ENCODE data around the gene KATNB1.
A peak's percentile ranks its signal among the peaks of the same experiment; 100 is the strongest.

The KATNB1 gene

DNA sequence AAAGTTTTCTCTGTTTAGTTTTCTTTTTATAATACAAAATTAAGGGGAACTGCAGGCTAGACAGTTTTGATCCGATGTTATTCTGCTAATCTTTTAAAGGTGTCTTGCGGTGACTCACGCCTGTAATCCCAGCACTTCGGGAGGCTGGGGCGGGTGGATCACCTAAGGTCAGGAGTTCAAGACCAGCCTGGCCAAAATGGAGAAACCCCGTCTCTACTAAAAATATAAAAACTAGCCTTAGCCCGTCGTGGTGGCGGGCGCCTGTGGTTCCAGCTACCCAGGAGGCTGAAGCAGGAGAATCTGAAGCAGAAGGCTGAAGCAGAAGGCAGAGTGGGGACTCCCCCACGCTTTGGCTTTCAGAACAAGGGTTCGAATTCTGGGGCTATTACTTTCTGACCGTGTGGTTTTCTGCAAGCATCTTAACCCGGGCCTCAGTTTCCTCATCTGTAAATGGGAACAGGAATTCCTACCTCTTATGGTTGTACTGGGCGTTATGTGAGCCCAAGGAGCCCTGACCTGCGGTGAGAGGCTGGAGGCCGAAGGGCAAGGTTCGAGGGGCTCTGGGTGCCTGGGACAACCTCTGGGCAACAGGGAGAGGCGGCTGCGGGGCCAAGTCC is 1.2 kb upstream of the KATNB1 start:
- Histone ChIP-seq H3K27ac (ENCODE audit: low read depth in 2 of 2, low read length in 2 of 2) (peak overlapping the region; percentile 76 to 85), H3K4me1 (ENCODE audit: control insufficient read depth in 2 of 2, insufficient read depth in 2 of 2, low read length in 2 of 2) (peaks cover 16 to 22% of the 10 kb centered on the region in 2 donors), H3K36me3 (ENCODE audit: control insufficient read depth in 2 of 2, insufficient read depth in 2 of 2, low read length in 2 of 2) (no peaks in the 10 kb centered on the region), H3K27me3 (ENCODE audit: control insufficient read depth in 2 of 2, insufficient read depth in 2 of 2, low read length in 2 of 2) (no peaks in the 10 kb centered on the region), H3K4me3 (ENCODE audit: low read length in 2 of 2) (peak overlapping the region; percentile 94 to 99), H3K9me3 (ENCODE audit: control insufficient read depth in 2 of 2, low read length in 2 of 2) (no peaks in the 10 kb centered on the region), H3K9ac (ENCODE audit: low read depth in 1 of 2, low read length in 2 of 2) (peak overlapping the region; percentile 93 to 96)

DNA sequence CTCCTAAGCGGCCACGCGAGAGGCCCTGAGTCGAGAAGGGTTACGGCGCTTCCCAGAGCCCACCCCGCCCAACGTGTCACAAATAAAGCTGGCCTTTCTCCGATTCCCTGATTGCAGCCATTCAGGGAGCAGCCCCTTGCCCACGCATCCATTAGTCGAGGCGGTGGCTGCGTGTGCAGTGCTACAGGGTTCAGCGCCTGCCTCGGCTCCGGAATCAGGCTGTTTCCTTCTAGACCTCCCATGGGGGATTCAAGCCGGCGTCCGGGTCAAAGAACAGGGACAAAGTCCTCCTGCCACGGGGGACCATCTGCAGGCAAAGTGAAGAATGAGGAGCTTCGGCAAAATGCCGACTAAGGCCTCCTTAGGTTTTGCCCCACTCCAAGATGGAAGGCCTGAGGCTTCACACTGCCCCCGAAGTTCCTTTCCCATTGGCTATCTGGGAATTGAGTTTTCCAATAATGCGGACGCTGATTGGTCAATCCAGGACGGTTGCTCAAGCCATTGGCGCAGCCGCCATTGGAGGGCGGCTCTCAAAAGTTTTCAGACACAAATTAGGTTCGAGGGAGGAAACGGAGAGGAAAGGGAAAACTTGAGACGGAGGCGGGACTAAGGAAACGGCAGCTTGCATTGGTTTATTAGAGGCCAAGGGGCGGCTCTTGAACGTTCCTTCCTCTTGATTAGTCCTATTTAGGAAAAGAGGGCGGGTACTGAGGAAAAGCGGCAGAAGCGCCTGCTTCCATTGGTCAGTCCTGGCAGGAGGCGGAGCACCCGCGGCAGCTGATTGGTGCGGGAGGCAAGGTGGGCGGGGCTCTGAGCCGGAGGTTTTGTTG is 430 bp upstream of the KATNB1 start:
- H3K27ac ChIP-seq (ENCODE audit: low read depth in 2 of 2, low read length in 2 of 2): peak overlapping the region; percentile 76 to 85
- H3K4me3 ChIP-seq (ENCODE audit: low read length in 2 of 2): peak overlapping the region; percentile 94 to 99
- peaks cover 16 to 22% of the 10 kb centered on the region in 2 donors for H3K4me1 ChIP-seq (ENCODE audit: control insufficient read depth in 2 of 2, insufficient read depth in 2 of 2, low read length in 2 of 2)
- H3K9me3 ChIP-seq (ENCODE audit: control insufficient read depth in 2 of 2, low read length in 2 of 2): no peaks in the 10 kb centered on the region
- H3K36me3 ChIP-seq (ENCODE audit: control insufficient read depth in 2 of 2, insufficient read depth in 2 of 2, low read length in 2 of 2): no peaks in the 10 kb centered on the region
- no peaks in the 10 kb centered on the region for H3K27me3 ChIP-seq (ENCODE audit: control insufficient read depth in 2 of 2, insufficient read depth in 2 of 2, low read length in 2 of 2)
- peak overlapping the region; percentile 93 to 96 for H3K9ac ChIP-seq (ENCODE audit: low read depth in 1 of 2, low read length in 2 of 2)

GRCh38 chr16:57736419-57737351 is 1.1 kb downstream of the KATNB1 start:
- H3K4me1 ChIP-seq (ENCODE audit: control insufficient read depth in 2 of 2, insufficient read depth in 2 of 2, low read length in 2 of 2): peaks cover 16 to 22% of the 10 kb centered on the region in 2 donors
- H3K36me3 ChIP-seq (ENCODE audit: control insufficient read depth in 2 of 2, insufficient read depth in 2 of 2, low read length in 2 of 2): no peaks in the 10 kb centered on the region

GRCh38 chr16:57738844-57739243 is 3.3 kb downstream of the KATNB1 start:
- H3K36me3 ChIP-seq (ENCODE audit: control insufficient read depth in 2 of 2, insufficient read depth in 2 of 2, low read length in 2 of 2): peaks cover 0 to 1% of the 10 kb centered on the region in 2 donors
- H3K9me3 ChIP-seq (ENCODE audit: control insufficient read depth in 2 of 2, low read length in 2 of 2): no peaks in the 10 kb centered on the region
- no peak overlapping the region for H3K4me3 ChIP-seq (ENCODE audit: low read length in 2 of 2)
- no peak overlapping the region for H3K27ac ChIP-seq (ENCODE audit: low read depth in 2 of 2, low read length in 2 of 2)
- H3K4me1 ChIP-seq (ENCODE audit: control insufficient read depth in 2 of 2, insufficient read depth in 2 of 2, low read length in 2 of 2): peaks cover 16 to 27% of the 10 kb centered on the region in 2 donors
- H3K9ac ChIP-seq (ENCODE audit: low read depth in 1 of 2, low read length in 2 of 2): no peak overlapping the region
- no peaks in the 10 kb centered on the region for H3K27me3 ChIP-seq (ENCODE audit: control insufficient read depth in 2 of 2, insufficient read depth in 2 of 2, low read length in 2 of 2)

More at GRCh38 chr16:57736419-57737351, 1.1 kb downstream of the KATNB1 start:
- Histone ChIP-seq H3K27ac (ENCODE audit: low read depth in 2 of 2, low read length in 2 of 2) (peak overlapping the region; percentile 69 to 75), H3K9ac (ENCODE audit: low read depth in 1 of 2, low read length in 2 of 2) (peak overlapping the region; percentile 76 to 77), H3K4me3 (ENCODE audit: low read length in 2 of 2) (peak overlapping the region; percentile 88 to 99), H3K27me3 (ENCODE audit: control insufficient read depth in 2 of 2, insufficient read depth in 2 of 2, low read length in 2 of 2) (no peaks in the 10 kb centered on the region), H3K9me3 (ENCODE audit: control insufficient read depth in 2 of 2, low read length in 2 of 2) (no peaks in the 10 kb centered on the region)

DNA sequence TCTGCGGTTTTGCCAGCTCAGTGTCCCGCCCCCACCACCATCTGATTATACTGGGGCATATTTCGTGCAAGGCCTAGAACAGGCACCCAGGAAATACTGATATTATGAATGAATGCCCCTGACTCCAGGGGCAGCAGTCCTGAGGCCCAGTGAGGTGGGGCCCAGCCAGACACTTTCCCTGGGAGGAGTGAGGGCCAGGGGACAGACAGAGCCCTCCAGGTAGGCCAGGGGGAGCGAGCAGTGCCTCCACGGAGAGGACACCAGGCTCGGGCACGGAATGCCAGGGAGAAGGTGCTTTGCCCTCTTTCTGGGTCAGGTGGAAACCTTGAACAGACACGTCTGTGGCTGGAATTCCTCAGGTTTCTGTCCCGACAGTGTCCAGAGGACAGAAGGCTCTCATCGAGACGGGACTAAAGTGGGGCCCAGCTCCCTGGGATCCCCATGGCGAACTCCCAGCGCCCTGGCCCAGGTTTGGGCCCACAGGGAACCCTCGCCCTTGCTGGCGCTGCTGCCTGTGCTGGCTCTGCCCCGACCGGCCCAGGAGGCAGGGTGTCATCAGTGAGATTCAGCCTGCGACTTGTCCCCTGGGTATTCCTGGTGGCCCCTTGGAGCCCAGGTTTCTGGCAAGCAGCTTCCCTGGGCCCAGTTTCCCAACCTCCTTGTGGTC is 4.3 kb downstream of the KATNB1 start:
- H3K36me3 ChIP-seq (ENCODE audit: control insufficient read depth in 2 of 2, insufficient read depth in 2 of 2, low read length in 2 of 2): peaks cover 4 to 5% of the 10 kb centered on the region in 2 donors
- H3K4me1 ChIP-seq (ENCODE audit: control insufficient read depth in 2 of 2, insufficient read depth in 2 of 2, low read length in 2 of 2): peaks cover 13 to 21% of the 10 kb centered on the region in 2 donors
- H3K9ac ChIP-seq (ENCODE audit: low read depth in 1 of 2, low read length in 2 of 2): no peak overlapping the region
- H3K4me3 ChIP-seq (ENCODE audit: low read length in 2 of 2): no peak overlapping the region
- no peak overlapping the region for H3K27ac ChIP-seq (ENCODE audit: low read depth in 2 of 2, low read length in 2 of 2)
- H3K9me3 ChIP-seq (ENCODE audit: control insufficient read depth in 2 of 2, low read length in 2 of 2): no peaks in the 10 kb centered on the region
- no peaks in the 10 kb centered on the region for H3K27me3 ChIP-seq (ENCODE audit: control insufficient read depth in 2 of 2, insufficient read depth in 2 of 2, low read length in 2 of 2)

GRCh38 chr16:57740423-57741071 is 5.0 kb downstream of the KATNB1 start:
- Histone ChIP-seq H3K4me1 (ENCODE audit: control insufficient read depth in 2 of 2, insufficient read depth in 2 of 2, low read length in 2 of 2) (peaks cover 13 to 21% of the 10 kb centered on the region in 2 donors), H3K9ac (ENCODE audit: low read depth in 1 of 2, low read length in 2 of 2) (no peak overlapping the region), H3K27ac (ENCODE audit: low read depth in 2 of 2, low read length in 2 of 2) (no peak overlapping the region), H3K4me3 (ENCODE audit: low read length in 2 of 2) (no peak overlapping the region), H3K27me3 (ENCODE audit: control insufficient read depth in 2 of 2, insufficient read depth in 2 of 2, low read length in 2 of 2) (no peaks in the 10 kb centered on the region), H3K36me3 (ENCODE audit: control insufficient read depth in 2 of 2, insufficient read depth in 2 of 2, low read length in 2 of 2) (peaks cover 4 to 5% of the 10 kb centered on the region in 2 donors), H3K9me3 (ENCODE audit: control insufficient read depth in 2 of 2, low read length in 2 of 2) (no peaks in the 10 kb centered on the region)

DNA sequence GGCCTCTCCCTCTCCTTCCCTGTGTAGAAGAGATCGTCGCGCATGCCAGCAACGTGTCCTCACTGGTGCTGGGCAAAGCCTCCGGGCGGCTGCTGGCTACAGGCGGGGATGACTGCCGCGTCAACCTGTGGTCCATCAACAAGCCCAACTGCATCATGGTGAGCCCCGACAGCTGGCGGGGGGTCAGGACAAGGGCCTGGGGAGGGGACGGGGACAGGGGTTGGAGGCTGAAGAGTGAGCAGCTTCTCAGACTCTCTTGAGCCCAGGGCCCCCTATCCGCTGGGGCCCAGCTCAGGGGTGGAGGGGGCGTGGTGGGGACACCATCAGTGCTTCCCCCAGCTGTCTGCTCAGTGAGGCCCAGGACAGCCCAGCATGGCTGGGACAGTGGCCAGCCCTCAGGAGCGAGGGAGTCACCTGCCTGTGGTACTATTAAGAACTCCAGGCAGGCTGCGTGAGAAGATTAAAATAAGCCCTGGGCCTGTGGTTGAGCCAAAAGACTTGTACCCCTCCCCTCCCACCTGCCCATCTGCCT is 6.2 kb downstream of the KATNB1 start:
- H3K9ac ChIP-seq (ENCODE audit: low read depth in 1 of 2, low read length in 2 of 2): no peak overlapping the region
- no peak overlapping the region for H3K4me3 ChIP-seq (ENCODE audit: low read length in 2 of 2)
- H3K27me3 ChIP-seq (ENCODE audit: control insufficient read depth in 2 of 2, insufficient read depth in 2 of 2, low read length in 2 of 2): no peaks in the 10 kb centered on the region
- H3K36me3 ChIP-seq (ENCODE audit: control insufficient read depth in 2 of 2, insufficient read depth in 2 of 2, low read length in 2 of 2): peaks cover 4 to 5% of the 10 kb centered on the region in 2 donors
- H3K4me1 ChIP-seq (ENCODE audit: control insufficient read depth in 2 of 2, insufficient read depth in 2 of 2, low read length in 2 of 2): peaks cover 4 to 11% of the 10 kb centered on the region in 2 donors
- no peak overlapping the region for H3K27ac ChIP-seq (ENCODE audit: low read depth in 2 of 2, low read length in 2 of 2)
- H3K9me3 ChIP-seq (ENCODE audit: control insufficient read depth in 2 of 2, low read length in 2 of 2): no peaks in the 10 kb centered on the region

- Histone ChIP-seq H3K27me3 (ENCODE audit: control insufficient read depth in 2 of 2, insufficient read depth in 2 of 2, low read length in 2 of 2) (no peaks in the 10 kb centered on the region), H3K9me3 (ENCODE audit: control insufficient read depth in 2 of 2, low read length in 2 of 2) (no peaks in the 10 kb centered on the region), H3K4me3 (ENCODE audit: low read length in 2 of 2) (no peak overlapping the region), H3K9ac (ENCODE audit: low read depth in 1 of 2, low read length in 2 of 2) (no peak overlapping the region), H3K36me3 (ENCODE audit: control insufficient read depth in 2 of 2, insufficient read depth in 2 of 2, low read length in 2 of 2) (peaks cover 4 to 5% of the 10 kb centered on the region in 2 donors), H3K4me1 (ENCODE audit: control insufficient read depth in 2 of 2, insufficient read depth in 2 of 2, low read length in 2 of 2) (peaks cover 0 to 5% of the 10 kb centered on the region in 2 donors), H3K27ac (ENCODE audit: low read depth in 2 of 2, low read length in 2 of 2) (no peak overlapping the region)
Observed at GRCh38 chr16:57742543-57742942, 7.0 kb downstream of the KATNB1 start.

DNA sequence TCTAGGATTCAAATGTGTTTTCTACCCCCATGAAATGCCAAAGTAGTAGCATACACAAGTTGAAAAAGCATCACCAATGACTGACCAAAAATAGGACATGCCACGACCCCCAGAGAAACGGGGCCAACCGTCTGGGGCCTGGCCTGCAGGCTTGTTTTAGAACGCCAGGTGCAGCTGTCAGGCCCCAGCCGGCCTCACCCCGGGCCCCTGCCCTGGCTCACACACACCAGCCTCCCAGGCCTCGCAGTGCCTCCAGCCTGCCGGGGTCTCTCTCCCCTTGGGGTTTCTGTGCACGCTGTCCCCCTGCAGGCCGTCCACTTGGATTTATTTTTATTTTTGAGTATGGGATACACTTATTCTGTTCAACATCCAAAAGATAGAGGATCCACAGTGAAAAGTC is 7.9 kb downstream of the KATNB1 start:
- no peak overlapping the region for H3K27ac ChIP-seq (ENCODE audit: low read depth in 2 of 2, low read length in 2 of 2)
- H3K27me3 ChIP-seq (ENCODE audit: control insufficient read depth in 2 of 2, insufficient read depth in 2 of 2, low read length in 2 of 2): no peaks in the 10 kb centered on the region
- H3K9ac ChIP-seq (ENCODE audit: low read depth in 1 of 2, low read length in 2 of 2): no peak overlapping the region
- H3K4me3 ChIP-seq (ENCODE audit: low read length in 2 of 2): no peak overlapping the region
- H3K36me3 ChIP-seq (ENCODE audit: control insufficient read depth in 2 of 2, insufficient read depth in 2 of 2, low read length in 2 of 2): peaks cover 4 to 8% of the 10 kb centered on the region in 2 donors
- H3K4me1 ChIP-seq (ENCODE audit: control insufficient read depth in 2 of 2, insufficient read depth in 2 of 2, low read length in 2 of 2): peaks cover 0 to 5% of the 10 kb centered on the region in 2 donors
- no peaks in the 10 kb centered on the region for H3K9me3 ChIP-seq (ENCODE audit: control insufficient read depth in 2 of 2, low read length in 2 of 2)

Data from mucosa of rectum (tissue), 2 donors.